ENCODE results near the gene SOX6.

The SOX6 gene

DNA sequence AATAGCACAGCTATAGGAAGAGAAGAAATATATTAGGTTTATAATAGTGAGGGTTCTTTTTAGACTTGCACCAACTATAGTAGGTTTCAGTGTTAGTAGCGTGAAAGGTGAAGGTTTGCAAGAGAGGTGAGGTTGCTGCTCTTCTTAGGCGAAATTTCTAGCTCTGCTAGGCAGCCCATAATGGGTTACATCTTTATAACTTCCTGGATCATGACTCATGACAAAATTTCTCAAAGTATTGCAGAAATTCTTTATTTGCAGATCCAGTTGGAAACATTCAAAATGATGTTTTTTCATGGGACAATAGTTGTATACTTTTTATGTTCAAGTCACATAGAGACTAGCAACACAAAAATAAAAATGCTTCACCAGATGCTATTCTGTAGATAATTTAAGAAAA, 260.0 kb downstream of the SOX6 start:
- H3K36me3 ChIP-seq (ENCODE audit: control insufficient read depth, insufficient read depth, low read length) = no peaks in the 10 kb centered on the region
- no peak overlapping the region for H2AFZ ChIP-seq
- H3K4me3 ChIP-seq (ENCODE audit: low read depth, low read length) = no peak overlapping the region
- H3K4me1 ChIP-seq = no peaks in the 10 kb centered on the region
- no peaks in the 10 kb centered on the region for H3K9me3 ChIP-seq (ENCODE audit: control insufficient read depth, low read length)
- no peak overlapping the region for H3K27ac ChIP-seq
- TF ChIP-seq, protein P1, sequence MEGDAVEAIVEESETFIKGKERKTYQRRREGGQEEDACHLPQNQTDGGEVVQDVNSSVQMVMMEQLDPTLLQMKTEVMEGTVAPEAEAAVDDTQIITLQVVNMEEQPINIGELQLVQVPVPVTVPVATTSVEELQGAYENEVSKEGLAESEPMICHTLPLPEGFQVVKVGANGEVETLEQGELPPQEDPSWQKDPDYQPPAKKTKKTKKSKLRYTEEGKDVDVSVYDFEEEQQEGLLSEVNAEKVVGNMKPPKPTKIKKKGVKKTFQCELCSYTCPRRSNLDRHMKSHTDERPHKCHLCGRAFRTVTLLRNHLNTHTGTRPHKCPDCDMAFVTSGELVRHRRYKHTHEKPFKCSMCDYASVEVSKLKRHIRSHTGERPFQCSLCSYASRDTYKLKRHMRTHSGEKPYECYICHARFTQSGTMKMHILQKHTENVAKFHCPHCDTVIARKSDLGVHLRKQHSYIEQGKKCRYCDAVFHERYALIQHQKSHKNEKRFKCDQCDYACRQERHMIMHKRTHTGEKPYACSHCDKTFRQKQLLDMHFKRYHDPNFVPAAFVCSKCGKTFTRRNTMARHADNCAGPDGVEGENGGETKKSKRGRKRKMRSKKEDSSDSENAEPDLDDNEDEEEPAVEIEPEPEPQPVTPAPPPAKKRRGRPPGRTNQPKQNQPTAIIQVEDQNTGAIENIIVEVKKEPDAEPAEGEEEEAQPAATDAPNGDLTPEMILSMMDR (IDR thresholded peaks at IDR 0.05) = no peak
- H3K79me2 ChIP-seq = no peaks in the 10 kb centered on the region
- no peak overlapping the region for H3K4me2 ChIP-seq (ENCODE audit: low read length)
- no peaks in the 10 kb centered on the region for H3K27me3 ChIP-seq (ENCODE audit: control insufficient read depth, insufficient read depth, low read length)
- H3K9ac ChIP-seq = no peak overlapping the region

DNA sequence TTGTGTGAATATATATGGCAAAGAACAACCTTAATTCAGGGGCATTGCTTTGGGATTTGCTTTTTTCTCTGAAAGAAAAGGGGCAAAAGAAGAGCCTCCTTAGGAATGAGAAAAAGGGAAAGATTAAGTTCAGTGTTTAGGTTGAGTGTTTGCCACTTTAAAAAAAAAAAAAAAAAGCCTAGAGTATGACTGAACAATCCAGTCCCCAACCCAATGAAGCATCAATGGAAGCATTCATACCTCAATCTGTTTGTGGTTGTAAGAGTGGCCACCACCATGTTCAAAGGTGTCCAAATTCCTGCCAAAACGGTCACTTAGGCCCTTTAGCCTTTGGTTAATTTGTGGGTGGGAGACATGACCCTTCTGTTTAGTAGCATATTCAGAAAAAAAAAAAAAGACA, 260.6 kb downstream of the SOX6 start:
- H3K9me3 ChIP-seq (ENCODE audit: control insufficient read depth, low read length) = no peaks in the 10 kb centered on the region
- TF ChIP-seq, protein P1 (IDR thresholded peaks at IDR 0.05) = no peak
- no peaks in the 10 kb centered on the region for H3K79me2 ChIP-seq
- H3K4me1 ChIP-seq = no peaks in the 10 kb centered on the region
- H3K4me3 ChIP-seq (ENCODE audit: low read depth, low read length) = no peak overlapping the region
- no peak overlapping the region for H2AFZ ChIP-seq
- no peak overlapping the region for H3K4me2 ChIP-seq (ENCODE audit: low read length)
- no peaks in the 10 kb centered on the region for H3K36me3 ChIP-seq (ENCODE audit: control insufficient read depth, insufficient read depth, low read length)
- H3K27ac ChIP-seq = no peak overlapping the region
- no peaks in the 10 kb centered on the region for H3K27me3 ChIP-seq (ENCODE audit: control insufficient read depth, insufficient read depth, low read length)
- H3K9ac ChIP-seq = no peak overlapping the region

DNA sequence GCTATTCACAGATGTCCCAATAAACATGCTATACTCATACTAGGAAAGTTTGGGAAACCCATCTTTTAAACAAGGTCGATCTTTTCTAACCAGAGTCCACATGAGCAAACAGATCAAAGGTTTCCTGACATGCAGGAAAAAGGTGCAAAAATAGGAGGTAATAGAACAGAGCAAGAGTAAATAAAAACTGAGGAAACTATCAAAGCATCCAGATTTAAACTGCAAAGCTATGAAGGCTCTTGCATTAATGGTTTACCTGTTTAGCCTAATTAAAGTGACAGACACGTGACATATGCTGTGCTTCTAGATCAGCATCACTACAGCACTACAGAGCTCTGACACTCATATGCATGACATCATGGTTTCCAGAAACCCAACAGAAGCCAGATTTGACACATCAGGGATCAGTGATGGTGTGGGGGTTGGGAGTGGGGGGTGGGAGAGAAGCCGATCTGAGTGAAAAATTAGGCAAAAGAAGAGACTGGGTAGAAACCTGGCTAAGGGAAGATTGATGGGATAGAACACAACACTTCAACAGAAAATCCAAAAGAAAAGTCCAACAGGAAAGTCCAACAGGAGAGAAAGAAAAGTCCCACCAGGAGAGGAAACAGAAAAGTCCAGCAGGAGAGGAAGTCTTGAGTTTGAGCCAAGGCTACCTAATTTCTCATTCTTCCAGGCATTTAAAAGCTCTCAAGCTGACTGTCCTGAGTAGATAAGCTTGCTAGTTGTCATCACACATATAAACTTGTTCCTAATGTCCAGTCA, 262.3 kb downstream of the SOX6 start:
- Histone ChIP-seq H3K27ac (no peak overlapping the region), H3K79me2 (no peaks in the 10 kb centered on the region), H3K4me1 (no peaks in the 10 kb centered on the region), H3K4me2 (ENCODE audit: low read length) (no peak overlapping the region), H3K9me3 (ENCODE audit: control insufficient read depth, low read length) (no peaks in the 10 kb centered on the region), H3K4me3 (ENCODE audit: low read depth, low read length) (no peak overlapping the region), H3K9ac (no peak overlapping the region), H3K36me3 (ENCODE audit: control insufficient read depth, insufficient read depth, low read length) (no peaks in the 10 kb centered on the region), H2AFZ (no peak overlapping the region), H3K27me3 (ENCODE audit: control insufficient read depth, insufficient read depth, low read length) (no peaks in the 10 kb centered on the region)
- TF ChIP-seq, protein P1 (IDR thresholded peaks at IDR 0.05) = no peak

DNA sequence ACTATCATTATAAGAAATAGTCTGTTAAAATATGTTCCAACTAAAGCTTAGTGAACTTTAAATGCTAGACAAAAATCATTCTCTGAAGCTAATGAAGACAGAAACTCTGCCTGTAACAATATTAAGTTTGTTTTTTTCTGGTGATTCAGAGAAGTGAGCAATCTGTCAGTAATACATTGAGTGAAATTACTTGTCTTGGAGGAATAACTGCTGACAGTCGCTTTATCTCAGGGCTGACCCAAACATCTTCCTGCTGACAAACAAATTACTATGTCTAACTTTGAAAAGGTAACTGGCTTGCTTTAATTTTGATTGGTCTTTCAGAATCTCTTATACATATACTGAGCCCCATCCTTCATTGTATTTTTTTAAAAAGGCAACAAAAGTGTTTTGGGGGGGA, 264.5 kb downstream of the SOX6 start:
- TF ChIP-seq, protein P1 (IDR thresholded peaks at IDR 0.05) = no peak
- no peaks in the 10 kb centered on the region for H3K4me1 ChIP-seq
- no peaks in the 10 kb centered on the region for H3K9me3 ChIP-seq (ENCODE audit: control insufficient read depth, low read length)
- no peak overlapping the region for H2AFZ ChIP-seq
- H3K36me3 ChIP-seq (ENCODE audit: control insufficient read depth, insufficient read depth, low read length) = no peaks in the 10 kb centered on the region
- no peaks in the 10 kb centered on the region for H3K79me2 ChIP-seq
- H3K4me3 ChIP-seq (ENCODE audit: low read depth, low read length) = no peak overlapping the region
- no peak overlapping the region for H3K4me2 ChIP-seq (ENCODE audit: low read length)
- H3K27me3 ChIP-seq (ENCODE audit: control insufficient read depth, insufficient read depth, low read length) = no peaks in the 10 kb centered on the region
- no peak overlapping the region for H3K27ac ChIP-seq
- H3K9ac ChIP-seq = no peak overlapping the region

DNA sequence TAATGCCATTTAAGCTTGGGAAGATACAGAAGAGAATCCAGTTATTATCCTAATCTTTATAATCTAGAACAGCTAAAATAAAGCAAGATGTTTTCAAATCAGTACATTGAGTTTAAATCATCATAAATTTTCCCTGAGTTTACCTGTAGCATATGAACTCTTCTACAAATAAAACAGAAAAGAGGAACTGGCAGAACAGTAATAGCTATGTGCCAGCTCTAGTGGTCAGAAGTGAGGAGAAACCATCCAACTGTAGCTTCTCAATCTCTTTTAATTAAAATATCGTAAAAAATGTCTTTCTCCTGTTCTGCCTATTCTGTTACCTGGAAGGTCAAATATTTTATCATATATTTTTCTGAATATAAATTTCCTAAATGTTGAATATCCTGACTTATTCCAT, 266.9 kb downstream of the SOX6 start:
- no peak overlapping the region for H3K9ac ChIP-seq
- TF ChIP-seq, protein P1 (IDR thresholded peaks at IDR 0.05) = no peak
- no peak overlapping the region for H2AFZ ChIP-seq
- H3K36me3 ChIP-seq (ENCODE audit: control insufficient read depth, insufficient read depth, low read length) = no peaks in the 10 kb centered on the region
- H3K27ac ChIP-seq = no peak overlapping the region
- no peak overlapping the region for H3K4me2 ChIP-seq (ENCODE audit: low read length)
- H3K4me3 ChIP-seq (ENCODE audit: low read depth, low read length) = no peak overlapping the region
- H3K27me3 ChIP-seq (ENCODE audit: control insufficient read depth, insufficient read depth, low read length) = no peaks in the 10 kb centered on the region
- H3K4me1 ChIP-seq = no peaks in the 10 kb centered on the region
- H3K9me3 ChIP-seq (ENCODE audit: control insufficient read depth, low read length) = no peaks in the 10 kb centered on the region
- H3K79me2 ChIP-seq = no peaks in the 10 kb centered on the region

Measured in parathyroid adenoma (tissue), 2 donors.